ENCODE data around the gene SUN3. TPM values are rescaled to one million over a fixed set of nuclear protein-coding genes. Genes with fewer than 3 reads are reported as not detected.

SUN3 gene
- total RNA-seq, 1 experiment from 2014 or later, result not detected

GRCh38 chr7:47999413-47999812 lies 29.5 kb downstream of the SUN3 start:
- Mint-ChIP-seq H3K4me1 (peaks cover 0 to 4% of the 10 kb centered on the region in 2 experiments; a peak in 1 of 4 replicates), H3K27me3 (ENCODE audit: low read depth) (no peaks in the 10 kb centered on the region), H3K4me3 (no peak overlapping the region), H3K9me3 (peaks cover 0 to 5% of the 10 kb centered on the region in 2 experiments; a peak in 4 of 5 replicates), H3K27ac (no peak overlapping the region), H3K36me3 (ENCODE audit: insufficient read depth in 1 of 3, low read depth in 3 of 3) (peaks cover 0 to 5% (median 3%) of the 10 kb centered on the region in 3 experiments; a peak in 1 of 7 replicates)
- no peak for DNase-seq
- Histone ChIP-seq H2BK20ac (ENCODE audit: low read depth, low read length, poor library complexity, severe bottlenecking) (no peak overlapping the region), H3K56ac (ENCODE audit: insufficient read length, low read depth, low read length) (no peak overlapping the region), H3K23ac (ENCODE audit: insufficient read length, low read depth, low read length) (no peak overlapping the region), H3K4me1 (ENCODE audit: insufficient read depth, low read length) (no peaks in the 10 kb centered on the region), H4K91ac (ENCODE audit: insufficient read length, low read depth, low read length) (no peak overlapping the region), H3K9ac (ENCODE audit: extremely low read depth, insufficient read length, low read length) (no peak overlapping the region), H3K79me2 (ENCODE audit: insufficient read depth, low read length) (no peaks in the 10 kb centered on the region), H4K20me1 (ENCODE audit: control insufficient read depth, insufficient read depth, insufficient read length) (no peaks in the 10 kb centered on the region), H3T11ph (ENCODE audit: low read length) (no peak overlapping the region), H2AFZ (ENCODE audit: low read length) (no peak overlapping the region), H2BK120ac (ENCODE audit: low read depth, low read length, poor library complexity, severe bottlenecking) (no peak overlapping the region), H3K14ac (ENCODE audit: insufficient read depth, low read length) (no peak overlapping the region), H3K9me3 (ENCODE audit: control insufficient read depth, low read depth, low read length) (no peaks in the 10 kb centered on the region), H2BK15ac (ENCODE audit: low read depth, low read length) (no peak overlapping the region), H2AK5ac (ENCODE audit: insufficient read length, low read length) (no peak overlapping the region), H2BK5ac (ENCODE audit: insufficient read length, low read length) (no peak overlapping the region), H2BK12ac (ENCODE audit: insufficient read length, low read depth, low read length) (no peak overlapping the region), H4K8ac (replicated peaks; ENCODE audit: insufficient read length, low read depth, low read length) (no peak overlapping the region), H3K18ac (ENCODE audit: insufficient read length, low read depth, low read length) (no peak overlapping the region), H3K27ac (ENCODE audit: insufficient read length, low read depth, low read length) (no peak overlapping the region), H3K4me2 (ENCODE audit: insufficient read depth, insufficient read length, low read length) (no peak overlapping the region), H3K23me2 (ENCODE audit: insufficient read length, low read depth, low read length, poor library complexity, severe bottlenecking) (no peaks in the 10 kb centered on the region), H3K79me1 (ENCODE audit: insufficient read depth, low read depth, low read length, poor library complexity, severe bottlenecking) (no peaks in the 10 kb centered on the region), H4K5ac (ENCODE audit: insufficient read length, low read depth, low read length) (no peak overlapping the region), H3K27me3 (ENCODE audit: insufficient read depth, low read length) (no peaks in the 10 kb centered on the region), H3K4ac (ENCODE audit: low read depth, low read length) (no peak overlapping the region)
- WGBS (ENCODE audit: extremely low coverage, insufficient read length, low lambda C conversion rate), result no CpG with 5 or more reads among the region's 12 CpGs
- TF ChIP-seq CTCF (conservative IDR thresholded peaks at IDR 0.05), result no peak
